RPMI8226 (cell line): ENCODE data around the gene ABCB9.
"Not testable (repeated sequence)": the region's sequence is repeated elsewhere in the genome, so short reads cannot be mapped to it uniquely, and the experiment has no call there.

Source experiments
- DNase-seq: peaks from one replicate; pipeline ENCODE4 v3.0.0-alpha.2; 2015

The ABCB9 gene

GRCh38 chr12:122960193-122960569, 6.1 kb downstream of the ABCB9 start:
- DNase-seq: no peak

GRCh38 chr12:122959566-122960192, 6.6 kb downstream of the ABCB9 start:
- no peak for DNase-seq

GRCh38 chr12:122958198-122958888, 7.9 kb downstream of the ABCB9 start:
- DNase-seq: no peak

- no peak for DNase-seq
Observed at GRCh38 chr12:122956035-122956434, 10.2 kb downstream of the ABCB9 start.

- no peak for DNase-seq
Observed at GRCh38 chr12:122955156-122955555, 11.1 kb downstream of the ABCB9 start.

GRCh38 chr12:122951979-122952892, 14.0 kb downstream of the ABCB9 start:
- peak; percentile 78 for DNase-seq

- DNase-seq: no peak
Observed at GRCh38 chr12:122951406-122951805, 14.9 kb downstream of the ABCB9 start.

GRCh38 chr12:122949816-122950675, 16.2 kb downstream of the ABCB9 start:
- no peak for DNase-seq

GRCh38 chr12:122949405-122949804, 16.9 kb downstream of the ABCB9 start:
- no peak for DNase-seq

GRCh38 chr12:122948605-122949004, 17.7 kb downstream of the ABCB9 start:
- DNase-seq: no peak

- no peak for DNase-seq
Observed at GRCh38 chr12:122947352-122947792, 18.9 kb downstream of the ABCB9 start.

GRCh38 chr12:122946690-122947341, 19.4 kb downstream of the ABCB9 start:
- no peak for DNase-seq

- DNase-seq: no peak
Observed at GRCh38 chr12:122944605-122945592, 21.4 kb downstream of the ABCB9 start.

GRCh38 chr12:122943196-122943595, 23.1 kb downstream of the ABCB9 start:
- no peak for DNase-seq

GRCh38 chr12:122942637-122943036, 23.6 kb downstream of the ABCB9 start:
- peak; percentile 24 for DNase-seq

- DNase-seq: not testable (repeated sequence)
Observed at GRCh38 chr12:122941351-122941750, 24.9 kb downstream of the ABCB9 start.

GRCh38 chr12:122939125-122939524, 27.1 kb downstream of the ABCB9 start:
- DNase-seq: no peak

GRCh38 chr12:122937622-122938091, 28.6 kb downstream of the ABCB9 start:
- DNase-seq: no peak

- no peak for DNase-seq
Observed at GRCh38 chr12:122935318-122935717, 30.9 kb downstream of the ABCB9 start.

- peak; percentile 70 for DNase-seq
Observed at GRCh38 chr12:122934722-122935121, 31.5 kb downstream of the ABCB9 start.

GRCh38 chr12:122932207-122932606, 34.1 kb downstream of the ABCB9 start:
- DNase-seq: no peak
